HCT116 (cell line): ENCODE measurements around the gene EOMES. TPM values are rescaled to one million over a fixed set of nuclear protein-coding genes. Genes with fewer than 3 reads are reported as not detected.

Experiments
- ATAC-seq: fragments of 200-7000 bp; cut with Tn5 transposase; 2 replicates; pipeline ENCODE4 v1.9.1; 2020; ENCODE audit warnings: mild to moderate bottlenecking, moderate library complexity
- BruUV-seq: library from RNA; stranded (reverse); fragments of 400-500 nt; replicated peaks from 2 replicates; lab custom pipeline; 2021; lab: Mats Ljungman, UMichigan
- CTCF ChIA-PET: fragments of 300-600 bp; sonication (Branson Sonifier 250); formaldehyde crosslinking; loops from one replicate; lab custom pipeline; 2021; ENCODE audit warnings: antibody characterized with exemption; lab: Charles Lee
- POLR2A ChIA-PET: fragments of 300-600, 350-600 bp; sonication (Branson Sonifier 250); formaldehyde crosslinking; loops from one replicate; lab custom pipeline; 2021; ENCODE audit warnings: antibody characterized with exemption; lab: Charles Lee
- RAD21 ChIA-PET, 2 experiments: fragments of 300-600 bp; sonication (Branson Sonifier 250); formaldehyde crosslinking; loops; one replicate each; lab custom pipeline; 2023; ENCODE audit warnings: low total read pairs in 2 of 2; ENCODE audit not compliant: uncharacterized antibody in 2 of 2, unreplicated experiment in 2 of 2, low non-redundant PET in 1 of 2; lab: Charles Lee
- DNase-seq: peaks from one replicate; pipeline ENCODE4 v3.0.0-alpha.2; 2010; ENCODE audit warnings: low read depth, low spot score
- H2AFZ ChIP-seq: fragments of 200-600 bp; shearing (Covaris generic), sonication (generic); 2 replicates; pipeline ENCODE4 v1.6.1; 2017; ENCODE audit warnings: low read depth, mixed run types, mixed read lengths, antibody characterized with exemption, low read length; ENCODE audit not compliant: poor library complexity, severe bottlenecking
- H3K27ac ChIP-seq: 2 replicates; pipeline ENCODE4 v1.5.1; 2012; ENCODE audit warnings: low read depth, low read length
- H3K27me3 ChIP-seq: fragments of 200-600 bp; sonication (generic); 2 replicates; pipeline ENCODE4 v1.6.1; 2016; ENCODE audit warnings: mixed run types, low read length, mixed read lengths; ENCODE audit not compliant: insufficient read depth
- H3K36me3 ChIP-seq, 2 experiments: fragments of 200-500 bp in 1 of 2; fragments of 200-600 bp in 1 of 2; sonication (Bioruptor generic) in 1 of 2; sonication (generic) in 1 of 2; 2 replicates each; pipeline versions ENCODE4 v1.5.1 to v1.6.1; 2014 to 2016; ENCODE audit warnings: low read length in 2 of 2, inconsistent platforms in 1 of 2, mixed read lengths in 1 of 2, mixed run types in 1 of 2; ENCODE audit not compliant: insufficient read depth in 2 of 2, control insufficient read depth in 1 of 2
- H3K4me1 ChIP-seq, 2 experiments: fragments of 200-600 bp in 1 of 2; sonication (generic) in 1 of 2; 2 replicates each; pipeline versions ENCODE4 v1.5.1 to v1.6.1; 2012 to 2017; ENCODE audit warnings: low read length in 2 of 2, inconsistent platforms in 1 of 2, mild to moderate bottlenecking in 1 of 2, mixed read lengths in 1 of 2, mixed run types in 1 of 2, moderate library complexity in 1 of 2; ENCODE audit not compliant: insufficient read depth in 2 of 2, control insufficient read depth in 1 of 2
- H3K4me2 ChIP-seq: fragments of 200-600 bp; sonication (generic); 2 replicates; pipeline ENCODE4 v1.6.1; 2017; ENCODE audit warnings: mixed run types, low read length, mixed read lengths
- H3K4me3 ChIP-seq, 2 experiments: fragments of 200-600 bp in 1 of 2; sonication (generic) in 1 of 2; replicated peaks in 1 of 2; 2 replicates each; pipeline ENCODE4 v1.5.1; 2011 to 2016; ENCODE audit warnings: low read length in 2 of 2, control low read depth in 1 of 2, low read depth in 1 of 2, mild to moderate bottlenecking in 1 of 2, mixed read lengths in 1 of 2, mixed run types in 1 of 2
- H3K79me2 ChIP-seq: fragments of 200-600 bp; sonication (generic); 2 replicates; pipeline ENCODE4 v1.6.1; 2017; ENCODE audit warnings: mild to moderate bottlenecking, mixed run types, low read length, moderate library complexity, mixed read lengths; ENCODE audit not compliant: insufficient read depth
- H3K9ac ChIP-seq: fragments of 200-600 bp; sonication (generic); 2 replicates; pipeline ENCODE4 v1.6.1; 2016; ENCODE audit warnings: low read length, mixed read lengths
- H3K9me2 ChIP-seq: fragments of 200-600 bp; sonication (generic), shearing (Covaris generic); 2 replicates; pipeline ENCODE4 v1.6.1; 2017; ENCODE audit warnings: mixed run types, mild to moderate bottlenecking, moderate library complexity; ENCODE audit not compliant: insufficient read depth
- H3K9me3 ChIP-seq, 2 experiments: fragments of 200-500 bp in 1 of 2; fragments of 200-600 bp in 1 of 2; sonication (Bioruptor generic) in 1 of 2; sonication (generic) in 1 of 2; 2 replicates each; pipeline ENCODE4 v1.6.1; 2014 to 2017; ENCODE audit warnings: low read length in 2 of 2, mixed read lengths in 2 of 2, inconsistent platforms in 1 of 2, low read depth in 1 of 2, mild to moderate bottlenecking in 1 of 2, mixed run types in 1 of 2, moderate library complexity in 1 of 2; ENCODE audit not compliant: control insufficient read depth in 1 of 2, insufficient read depth in 1 of 2
- H4K20me1 ChIP-seq: fragments of 200-600 bp; sonication (generic), shearing (Covaris generic); 2 replicates; pipeline ENCODE4 v1.6.1; 2017; ENCODE audit warnings: mixed run types, mild to moderate bottlenecking, moderate library complexity; ENCODE audit not compliant: insufficient read depth
- CEBPB ChIP-seq: IDR thresholded peaks from 2 replicates; pipeline ENCODE4 v1.6.1; 2012; ENCODE audit warnings: low read depth
- EGR1 ChIP-seq: IDR thresholded peaks from 2 replicates; pipeline ENCODE4 v1.6.1; 2012; ENCODE audit warnings: low read depth
- ELF1 ChIP-seq: IDR thresholded peaks from 2 replicates; pipeline ENCODE4 v1.6.1; 2012; ENCODE audit warnings: low read depth, borderline replicate concordance
- EZH2 ChIP-seq: fragments of 200-600 bp; sonication (generic); IDR thresholded peaks from 2 replicates; pipeline ENCODE4 v1.6.1; 2017; ENCODE audit warnings: antibody characterized with exemption, mixed run types
- EZH2phosphoT487 ChIP-seq: fragments of 200-600 bp; IDR thresholded peaks from 2 replicates; pipeline ENCODE4 v1.6.1; 2018; ENCODE audit warnings: antibody characterized with exemption, borderline replicate concordance
- JUND ChIP-seq: IDR thresholded peaks from 2 replicates; pipeline ENCODE4 v1.6.1; 2012
- POLR2A ChIP-seq: IDR thresholded peaks from 2 replicates; pipeline ENCODE4 v1.7.0; 2011; ENCODE audit warnings: borderline replicate concordance; ENCODE audit not compliant: insufficient read depth, insufficient read length; ENCODE audit errors: extremely low read depth
- POLR2AphosphoS5 ChIP-seq: IDR thresholded peaks from 2 replicates; pipeline ENCODE4 v1.6.1; 2011; ENCODE audit warnings: mild to moderate bottlenecking, low read depth, low read length, moderate library complexity
- RAD21 ChIP-seq: IDR thresholded peaks from 2 replicates; pipeline ENCODE4 v1.6.1; 2012; ENCODE audit warnings: low read depth, mild to moderate bottlenecking
- SIN3A ChIP-seq: IDR thresholded peaks from 2 replicates; pipeline ENCODE4 v1.6.1; 2012; ENCODE audit warnings: low read depth
- SRF ChIP-seq: IDR thresholded peaks from 2 replicates; pipeline ENCODE4 v1.6.1; 2012; ENCODE audit warnings: low read depth
- ZFX ChIP-seq: fragments of 450-650 bp; IDR thresholded peaks from 2 replicates; pipeline ENCODE4 v1.6.1; 2017
- ZNF274 ChIP-seq: fragments of 200-500 bp; sonication (Bioruptor generic); IDR thresholded peaks from 2 replicates; pipeline ENCODE4 v1.6.1; 2014; ENCODE audit warnings: mild to moderate bottlenecking, low read depth, low read length, inconsistent platforms
- intact Hi-C: fragments of 100-400 bp; cut with micrococcal nuclease; formaldehyde crosslinking; loops from 2 replicates; pipeline ENCODE4 v1.10.0; 2022
- total RNA-seq: library from RNA; stranded (reverse); gene quantifications from one replicate; pipeline ENCODE4 v1.2.1, GENCODE V29; 2021; ENCODE audit not compliant: unreplicated experiment
- TF ChIP-seq, protein P1 (sequence below): IDR thresholded peaks from 2 replicates; pipeline ENCODE4 v1.6.1; 2012
- TF ChIP-seq, protein P2 (sequence below), 3 experiments: fragments of 200-600 bp in 1 of 3; sonication (generic) in 1 of 3; IDR thresholded peaks in 2 of 3; conservative IDR thresholded peaks in 1 of 3; 2 replicates each; pipeline ENCODE4 v1.5.1; 2012 to 2017; ENCODE audit warnings: low read depth in 2 of 3, low read length in 2 of 3, antibody characterized with exemption in 1 of 3, borderline replicate concordance in 1 of 3, control low read depth in 1 of 3, mild to moderate bottlenecking in 1 of 3, mixed read lengths in 1 of 3, mixed run types in 1 of 3, moderate library complexity in 1 of 3; ENCODE audit not compliant: insufficient read depth in 1 of 3
- TF ChIP-seq, protein P3 (sequence below): IDR thresholded peaks from 2 replicates; pipeline ENCODE4 v1.6.1; 2012

Gene EOMES
- total RNA-seq, 1 experiment from 2014 or later: 1.4 TPM

DNA sequence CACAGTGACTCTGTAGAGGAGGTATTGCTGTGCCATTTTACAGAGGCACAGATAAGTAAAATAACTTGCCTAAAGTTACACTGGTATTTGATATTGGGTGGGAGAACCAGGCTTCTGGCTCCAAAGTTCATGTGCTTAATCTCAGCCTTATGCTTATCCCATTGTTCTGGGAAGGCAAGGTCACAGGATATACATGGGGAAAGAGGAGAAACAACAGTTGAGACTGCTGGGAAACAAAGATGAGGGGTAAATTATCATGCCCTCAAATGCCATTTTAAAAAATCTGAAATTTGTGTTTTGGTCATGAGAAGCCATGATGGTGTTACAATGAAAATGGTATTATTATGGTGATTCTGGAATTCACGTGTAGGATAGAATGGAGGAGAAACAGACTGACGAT lies 54.4 kb downstream of the EOMES start (continued):
- TF ChIP-seq CEBPB (no peak), ELF1 (no peak), EZH2phosphoT487 (no peak)

DNA sequence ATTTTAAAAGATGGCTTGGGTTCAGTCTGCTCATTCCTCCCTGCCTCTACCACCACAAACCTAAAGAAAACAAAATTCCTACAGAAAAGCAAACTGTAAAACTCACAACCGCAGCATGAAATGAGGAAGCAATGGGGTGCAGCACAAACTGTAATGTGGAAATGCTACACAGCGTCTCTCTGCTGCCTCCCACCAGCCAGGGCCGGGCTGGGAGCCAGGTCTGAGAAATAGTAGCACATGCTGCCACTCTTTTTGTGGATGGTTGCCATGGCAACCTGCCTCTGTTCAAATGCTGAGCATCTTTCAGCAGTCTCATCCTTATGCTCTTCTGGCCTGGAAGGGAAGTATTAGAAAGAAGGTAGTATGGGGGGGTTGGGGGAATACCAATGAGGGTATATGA lies 55.4 kb downstream of the EOMES start:
- no peak for ATAC-seq
- BruUV-seq: no TSS peak
- CTCF ChIA-PET: no interaction called here

DNA sequence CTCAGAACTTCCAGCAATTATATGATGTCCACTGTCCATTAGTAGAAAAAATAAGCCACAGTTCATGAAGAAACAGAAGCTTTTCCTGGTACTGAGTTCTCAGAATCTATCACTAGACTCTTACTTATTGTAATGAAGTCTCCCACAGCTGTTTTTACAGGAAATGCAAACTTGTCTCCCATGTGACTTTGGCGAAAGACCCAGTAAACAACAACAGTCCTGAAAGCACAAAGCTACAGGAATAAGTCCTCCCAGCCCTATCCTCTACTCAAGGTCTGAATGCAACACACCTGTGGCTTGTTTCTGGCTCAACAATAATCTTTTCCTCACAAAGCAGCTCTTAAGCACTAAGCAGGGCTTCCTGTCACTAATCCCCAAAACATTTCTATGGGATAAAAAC lies 55.9 kb downstream of the EOMES start:
- ChIA-PET RAD21 (no interaction called here), POLR2A (no interaction called here), CTCF (no interaction called here)
- Histone ChIP-seq H3K36me3 (no peaks in the 10 kb centered on the region), H3K4me1 (no peaks in the 10 kb centered on the region), H3K4me2 (no peak overlapping the region), H2AFZ (no peak overlapping the region), H3K4me3 (no peak overlapping the region), H3K79me2 (no peaks in the 10 kb centered on the region), H3K27me3 (no peaks in the 10 kb centered on the region), H3K9ac (no peak overlapping the region), H4K20me1 (no peaks in the 10 kb centered on the region), H3K9me2 (no peaks in the 10 kb centered on the region), H3K27ac (no peak overlapping the region), H3K9me3 (no peaks in the 10 kb centered on the region)
- intact Hi-C loops: no loop called here
- BruUV-seq: no TSS peak
- ATAC-seq (no peak), DNase-seq (no peak)
- TF ChIP-seq POLR2AphosphoS5 (no peak), EGR1 (no peak), ELF1 (no peak), CEBPB (no peak), EZH2 (no peak), POLR2A (no peak), ZFX (no peak), SIN3A (no peak), RAD21 (no peak), JUND (no peak), ZNF274 (no peak)
- TF ChIP-seq, protein P1, sequence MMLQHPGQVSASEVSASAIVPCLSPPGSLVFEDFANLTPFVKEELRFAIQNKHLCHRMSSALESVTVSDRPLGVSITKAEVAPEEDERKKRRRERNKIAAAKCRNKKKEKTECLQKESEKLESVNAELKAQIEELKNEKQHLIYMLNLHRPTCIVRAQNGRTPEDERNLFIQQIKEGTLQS: no peak
- TF ChIP-seq, protein P2, sequence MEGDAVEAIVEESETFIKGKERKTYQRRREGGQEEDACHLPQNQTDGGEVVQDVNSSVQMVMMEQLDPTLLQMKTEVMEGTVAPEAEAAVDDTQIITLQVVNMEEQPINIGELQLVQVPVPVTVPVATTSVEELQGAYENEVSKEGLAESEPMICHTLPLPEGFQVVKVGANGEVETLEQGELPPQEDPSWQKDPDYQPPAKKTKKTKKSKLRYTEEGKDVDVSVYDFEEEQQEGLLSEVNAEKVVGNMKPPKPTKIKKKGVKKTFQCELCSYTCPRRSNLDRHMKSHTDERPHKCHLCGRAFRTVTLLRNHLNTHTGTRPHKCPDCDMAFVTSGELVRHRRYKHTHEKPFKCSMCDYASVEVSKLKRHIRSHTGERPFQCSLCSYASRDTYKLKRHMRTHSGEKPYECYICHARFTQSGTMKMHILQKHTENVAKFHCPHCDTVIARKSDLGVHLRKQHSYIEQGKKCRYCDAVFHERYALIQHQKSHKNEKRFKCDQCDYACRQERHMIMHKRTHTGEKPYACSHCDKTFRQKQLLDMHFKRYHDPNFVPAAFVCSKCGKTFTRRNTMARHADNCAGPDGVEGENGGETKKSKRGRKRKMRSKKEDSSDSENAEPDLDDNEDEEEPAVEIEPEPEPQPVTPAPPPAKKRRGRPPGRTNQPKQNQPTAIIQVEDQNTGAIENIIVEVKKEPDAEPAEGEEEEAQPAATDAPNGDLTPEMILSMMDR (IDR thresholded peaks at IDR 0.05 in 2 of 3, conservative IDR thresholded peaks at IDR 0.05 in 1 of 3; ENCODE audit: borderline replicate concordance in 1 of 3, insufficient read depth in 1 of 3, low read depth in 2 of 3, low read length in 2 of 3): no peak
- TF ChIP-seq, protein P3, sequence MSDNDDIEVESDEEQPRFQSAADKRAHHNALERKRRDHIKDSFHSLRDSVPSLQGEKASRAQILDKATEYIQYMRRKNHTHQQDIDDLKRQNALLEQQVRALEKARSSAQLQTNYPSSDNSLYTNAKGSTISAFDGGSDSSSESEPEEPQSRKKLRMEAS: no peak

More for the DNA sequence above, 55.4 kb downstream of the EOMES start:
- no peak overlapping the region for H3K4me3 ChIP-seq
- POLR2A ChIA-PET: no interaction called here
- H3K9ac ChIP-seq: no peak overlapping the region
- H2AFZ ChIP-seq: no peak overlapping the region
- H3K27me3 ChIP-seq: no peaks in the 10 kb centered on the region
- H3K27ac ChIP-seq: no peak overlapping the region
- no peaks in the 10 kb centered on the region for H3K4me1 ChIP-seq
- no peaks in the 10 kb centered on the region for H3K79me2 ChIP-seq
- no peak for DNase-seq
- H3K4me2 ChIP-seq: no peak overlapping the region
- TF ChIP-seq SRF: no peak
- TF ChIP-seq JUND: no peak
- peaks cover 3% of the 10 kb centered on the region; the same call in 1 of the 2 replicates for H3K9me2 ChIP-seq
- H3K36me3 ChIP-seq: no peaks in the 10 kb centered on the region
- RAD21 ChIA-PET: no interaction called here
- no peaks in the 10 kb centered on the region for H3K9me3 ChIP-seq
- no peaks in the 10 kb centered on the region for H4K20me1 ChIP-seq
- intact Hi-C loops: no loop called here
